Measurements from ENCODE around the gene BEAN1. TPM values are rescaled to one million over a fixed set of nuclear protein-coding genes. Genes with fewer than 3 reads are reported as not detected.

Gene BEAN1
- total and polyA plus RNA-seq, 7 donors = 0.35 to 0.41 TPM; not detected in 5

GRCh38 chr16:66420396-66420795 is 6.7 kb upstream of the BEAN1 start:
- Histone ChIP-seq H3K4me1 (no peaks in the 10 kb centered on the region), H3K27ac (no peak overlapping the region), H3K4me3 (no peak overlapping the region), H3K36me3 (no peaks in the 10 kb centered on the region), H3K27me3 (peaks cover under 1 to 18% (median 2%) of the 10 kb centered on the region in 3 donors), H3K9me3 (no peaks in the 10 kb centered on the region)
- TF ChIP-seq POLR2A (IDR thresholded peaks at IDR 0.05) = no peak
- no peak for TF ChIP-seq CTCF (IDR thresholded peaks at IDR 0.05)
- no peak for TF ChIP-seq EP300 (IDR thresholded peaks at IDR 0.05)
- TF ChIP-seq POLR2AphosphoS5 (IDR thresholded peaks at IDR 0.05) = no peak
- intact Hi-C loops (cut with DNase I) = no loop called here
- DNase-seq = no peak
- 37 to 73% methylated on average over 1 of the region's 1 CpG for WGBS, 2 donors

GRCh38 chr16:66421891-66422290 is 5.2 kb upstream of the BEAN1 start:
- Histone ChIP-seq H3K36me3 (no peaks in the 10 kb centered on the region), H3K27ac (no peak overlapping the region), H3K9me3 (no peaks in the 10 kb centered on the region), H3K4me1 (peaks cover 0 to 10% (median 7%) of the 10 kb centered on the region in 4 donors), H3K27me3 (peaks cover 15 to 33% (median 16%) of the 10 kb centered on the region in 3 donors), H3K4me3 (no peak overlapping the region)
- no peak for TF ChIP-seq CTCF (IDR thresholded peaks at IDR 0.05)
- TF ChIP-seq EP300 (IDR thresholded peaks at IDR 0.05) = no peak
- TF ChIP-seq POLR2AphosphoS5 (IDR thresholded peaks at IDR 0.05) = no peak
- TF ChIP-seq POLR2A (IDR thresholded peaks at IDR 0.05) = no peak
- WGBS, 2 donors = 78 to 87% methylated on average over 6 of the region's 6 CpGs
- intact Hi-C loops (cut with DNase I) = no loop called here
- peak; percentile 20 for DNase-seq

- Histone ChIP-seq H3K9me3 (no peaks in the 10 kb centered on the region), H3K4me3 (no peak overlapping the region), H3K4me1 (peaks cover 0 to 12% (median 10%) of the 10 kb centered on the region in 4 donors), H3K27ac (no peak overlapping the region), H3K27me3 (peaks cover 17 to 35% (median 17%) of the 10 kb centered on the region in 3 donors), H3K36me3 (no peaks in the 10 kb centered on the region)
- 73 to 77% methylated on average over 2 of the region's 2 CpGs for WGBS, 2 donors
- DNase-seq = peak; percentile 57
- intact Hi-C loops (cut with DNase I) = no loop called here
- TF ChIP-seq CTCF (IDR thresholded peaks at IDR 0.05) (no peak), POLR2AphosphoS5 (IDR thresholded peaks at IDR 0.05) (no peak), POLR2A (IDR thresholded peaks at IDR 0.05) (no peak), EP300 (IDR thresholded peaks at IDR 0.05) (no peak)
Observed at GRCh38 chr16:66422366-66422765, 4.7 kb upstream of the BEAN1 start.

- 89 to 92% methylated on average over 1 of the region's 1 CpG for WGBS, 2 donors
- Histone ChIP-seq H3K27ac (no peak overlapping the region), H3K4me1 (peaks cover 0 to 20% (median 17%) of the 10 kb centered on the region in 4 donors), H3K36me3 (no peaks in the 10 kb centered on the region), H3K4me3 (no peak overlapping the region), H3K9me3 (no peaks in the 10 kb centered on the region), H3K27me3 (peaks cover 25 to 43% (median 26%) of the 10 kb centered on the region in 3 donors)
- no peak for DNase-seq
- no peak for TF ChIP-seq EP300 (IDR thresholded peaks at IDR 0.05)
- TF ChIP-seq CTCF (IDR thresholded peaks at IDR 0.05) = no peak
- TF ChIP-seq POLR2A (IDR thresholded peaks at IDR 0.05) = no peak
- no peak for TF ChIP-seq POLR2AphosphoS5 (IDR thresholded peaks at IDR 0.05)
- intact Hi-C loops (cut with DNase I) = no loop called here
Observed at GRCh38 chr16:66423177-66423576, 3.9 kb upstream of the BEAN1 start.

GRCh38 chr16:66425651-66426050 is 1.4 kb upstream of the BEAN1 start:
- intact Hi-C loops (cut with DNase I) = no loop called here
- WGBS, 2 donors = 18 to 32% methylated on average over 8 of the region's 8 CpGs
- Histone ChIP-seq H3K4me3 (no peak overlapping the region), H3K27me3 (peaks cover 26 to 66% (median 47%) of the 10 kb centered on the region in 3 donors), H3K9me3 (no peaks in the 10 kb centered on the region), H3K36me3 (no peaks in the 10 kb centered on the region), H3K4me1 (peaks cover 0 to 21% (median 17%) of the 10 kb centered on the region in 4 donors), H3K27ac (no peak overlapping the region)
- TF ChIP-seq POLR2A (IDR thresholded peaks at IDR 0.05) (no peak), CTCF (IDR thresholded peaks at IDR 0.05) (no peak), EP300 (IDR thresholded peaks at IDR 0.05) (no peak), POLR2AphosphoS5 (IDR thresholded peaks at IDR 0.05) (no peak)
- peak; percentile 21 for DNase-seq
